GM12864 (cell line): ENCODE data around the gene JMJD7.

ENCODE experiments used
- DNase-seq: peaks from one replicate; pipeline ENCODE4 v3.0.0-alpha.2; 2011; ENCODE audit warnings: low read depth
- H3K4me3 ChIP-seq: 2 replicates; pipeline ENCODE4 v1.5.1; 2011; ENCODE audit warnings: mild to moderate bottlenecking, low read depth, low read length, control low read depth
- TF ChIP-seq, protein P1 (sequence below): IDR thresholded peaks from 2 replicates; pipeline ENCODE4 v1.5.1; 2011; ENCODE audit warnings: low read depth, mild to moderate bottlenecking, moderate library complexity, low read length, control low read depth, inconsistent platforms; ENCODE audit errors: missing control alignments

The JMJD7 gene

DNA sequence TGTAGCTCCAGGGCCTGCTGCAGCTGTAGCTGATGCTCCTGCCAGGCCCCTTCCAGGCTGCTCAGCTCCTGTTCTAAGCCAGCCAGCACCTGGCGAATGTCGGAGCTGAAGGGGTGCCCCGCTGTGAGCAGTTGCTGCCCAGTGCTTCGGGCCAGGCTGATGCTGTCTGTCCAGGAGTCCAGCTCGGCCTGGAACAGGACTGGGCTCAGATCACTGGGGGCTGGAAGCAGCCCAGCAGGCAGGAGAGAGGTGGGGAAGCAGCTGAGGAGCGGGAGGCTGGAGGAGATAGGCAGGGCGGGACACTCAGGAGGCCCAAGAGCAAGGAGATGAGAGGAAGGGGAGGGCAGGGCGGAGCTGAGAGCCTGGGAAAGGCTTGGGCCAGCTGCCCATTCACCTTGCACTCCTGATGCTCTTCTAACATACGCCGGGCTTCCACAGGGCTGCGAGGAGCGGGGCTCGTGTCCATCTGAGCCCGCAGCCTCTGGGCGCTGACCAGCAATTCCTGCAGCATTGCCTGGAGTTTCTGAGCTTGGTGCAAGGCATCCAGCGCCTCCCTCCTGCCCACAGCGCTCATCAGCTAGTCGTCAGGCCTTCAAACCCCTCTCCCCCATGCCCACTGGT is 34.0 kb downstream of the JMJD7 start:
- no peak overlapping the region for H3K4me3 ChIP-seq
- TF ChIP-seq, protein P1, sequence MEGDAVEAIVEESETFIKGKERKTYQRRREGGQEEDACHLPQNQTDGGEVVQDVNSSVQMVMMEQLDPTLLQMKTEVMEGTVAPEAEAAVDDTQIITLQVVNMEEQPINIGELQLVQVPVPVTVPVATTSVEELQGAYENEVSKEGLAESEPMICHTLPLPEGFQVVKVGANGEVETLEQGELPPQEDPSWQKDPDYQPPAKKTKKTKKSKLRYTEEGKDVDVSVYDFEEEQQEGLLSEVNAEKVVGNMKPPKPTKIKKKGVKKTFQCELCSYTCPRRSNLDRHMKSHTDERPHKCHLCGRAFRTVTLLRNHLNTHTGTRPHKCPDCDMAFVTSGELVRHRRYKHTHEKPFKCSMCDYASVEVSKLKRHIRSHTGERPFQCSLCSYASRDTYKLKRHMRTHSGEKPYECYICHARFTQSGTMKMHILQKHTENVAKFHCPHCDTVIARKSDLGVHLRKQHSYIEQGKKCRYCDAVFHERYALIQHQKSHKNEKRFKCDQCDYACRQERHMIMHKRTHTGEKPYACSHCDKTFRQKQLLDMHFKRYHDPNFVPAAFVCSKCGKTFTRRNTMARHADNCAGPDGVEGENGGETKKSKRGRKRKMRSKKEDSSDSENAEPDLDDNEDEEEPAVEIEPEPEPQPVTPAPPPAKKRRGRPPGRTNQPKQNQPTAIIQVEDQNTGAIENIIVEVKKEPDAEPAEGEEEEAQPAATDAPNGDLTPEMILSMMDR: no peak
- DNase-seq: no peak

DNA sequence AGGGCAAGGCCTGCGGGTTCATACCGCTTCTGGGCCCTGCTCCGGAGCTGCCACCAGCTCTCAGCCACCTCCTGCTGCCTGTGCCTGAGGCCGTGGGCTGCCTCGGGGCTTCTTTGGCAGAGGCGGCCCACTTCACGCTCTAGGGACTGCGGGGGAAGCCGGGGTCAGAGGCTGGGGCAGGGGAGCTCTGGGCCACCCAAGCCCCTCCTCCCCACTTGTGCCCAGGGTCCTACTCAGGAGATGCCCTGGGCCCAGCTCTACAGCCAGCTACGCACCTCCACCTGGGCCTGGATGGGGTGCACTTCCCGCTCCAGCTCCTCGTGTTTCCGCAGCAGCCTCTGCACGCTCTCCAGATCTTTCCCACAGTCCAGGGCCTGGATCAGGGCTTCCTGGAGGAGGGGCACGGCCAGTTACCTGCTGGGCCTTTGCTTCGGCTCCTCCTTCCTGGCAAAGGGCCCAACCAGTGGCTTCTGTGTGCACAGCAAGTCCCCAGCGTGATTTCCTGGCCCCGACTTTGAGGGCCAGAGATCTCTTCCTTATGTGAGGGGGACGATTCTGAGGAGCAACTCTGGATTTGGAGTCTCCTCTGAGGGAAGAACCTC is 34.7 kb downstream of the JMJD7 start:
- TF ChIP-seq, protein P1: no peak
- DNase-seq: no peak
- no peak overlapping the region for H3K4me3 ChIP-seq

DNA sequence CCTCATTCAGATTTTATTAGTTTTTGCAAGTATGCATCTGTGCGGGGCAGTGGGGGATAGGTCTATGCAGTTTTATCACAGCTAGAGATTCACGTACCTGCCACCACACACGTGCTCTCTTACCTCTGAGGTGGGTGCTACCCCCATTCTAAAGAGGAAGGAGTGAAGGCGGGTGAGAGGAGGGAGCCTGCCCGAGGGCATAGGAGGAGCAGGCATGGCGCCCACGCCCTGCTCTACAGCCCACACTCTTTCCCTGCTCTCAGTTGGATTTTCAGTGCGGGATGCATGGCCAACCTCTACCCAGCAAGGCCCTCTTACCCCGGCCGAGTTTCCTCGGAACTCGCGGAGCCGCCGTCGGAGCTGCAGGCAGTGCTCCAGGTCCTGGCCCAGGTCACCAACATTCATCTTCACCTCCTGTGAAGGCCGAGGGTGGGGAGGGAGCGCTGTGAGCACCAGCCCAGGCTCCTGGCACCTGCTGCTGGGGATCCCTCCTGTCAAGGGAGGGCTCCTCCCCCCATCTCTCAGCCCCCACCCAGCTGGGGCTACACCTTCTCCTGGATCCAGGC is 37.7 kb downstream of the JMJD7 start:
- H3K4me3 ChIP-seq: no peak overlapping the region
- no peak for DNase-seq
- TF ChIP-seq, protein P1: no peak

DNA sequence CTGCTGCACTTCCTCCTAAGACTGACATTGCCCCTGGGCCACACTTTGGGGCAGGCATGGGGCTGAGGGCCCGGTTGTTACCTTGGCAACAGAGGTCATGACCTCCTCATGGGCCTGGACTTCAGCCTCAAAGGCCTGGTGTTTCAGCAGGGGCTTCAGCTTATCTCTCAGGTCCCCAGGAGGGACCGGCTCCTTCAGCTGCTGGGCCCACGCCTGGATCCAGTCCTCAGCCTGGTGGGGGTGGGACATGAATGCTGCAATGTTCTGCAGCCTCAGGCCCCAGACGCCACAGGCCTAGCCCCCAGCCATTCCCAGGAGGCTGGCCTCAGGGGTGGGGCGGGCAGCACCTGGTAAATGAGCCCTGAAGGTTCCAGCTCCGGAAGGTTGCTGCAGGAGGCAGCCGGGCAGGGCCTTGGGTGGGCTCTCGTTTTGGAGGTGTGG is 38.4 kb downstream of the JMJD7 start:
- DNase-seq: no peak
- no peak overlapping the region for H3K4me3 ChIP-seq
- TF ChIP-seq, protein P1: no peak

DNA sequence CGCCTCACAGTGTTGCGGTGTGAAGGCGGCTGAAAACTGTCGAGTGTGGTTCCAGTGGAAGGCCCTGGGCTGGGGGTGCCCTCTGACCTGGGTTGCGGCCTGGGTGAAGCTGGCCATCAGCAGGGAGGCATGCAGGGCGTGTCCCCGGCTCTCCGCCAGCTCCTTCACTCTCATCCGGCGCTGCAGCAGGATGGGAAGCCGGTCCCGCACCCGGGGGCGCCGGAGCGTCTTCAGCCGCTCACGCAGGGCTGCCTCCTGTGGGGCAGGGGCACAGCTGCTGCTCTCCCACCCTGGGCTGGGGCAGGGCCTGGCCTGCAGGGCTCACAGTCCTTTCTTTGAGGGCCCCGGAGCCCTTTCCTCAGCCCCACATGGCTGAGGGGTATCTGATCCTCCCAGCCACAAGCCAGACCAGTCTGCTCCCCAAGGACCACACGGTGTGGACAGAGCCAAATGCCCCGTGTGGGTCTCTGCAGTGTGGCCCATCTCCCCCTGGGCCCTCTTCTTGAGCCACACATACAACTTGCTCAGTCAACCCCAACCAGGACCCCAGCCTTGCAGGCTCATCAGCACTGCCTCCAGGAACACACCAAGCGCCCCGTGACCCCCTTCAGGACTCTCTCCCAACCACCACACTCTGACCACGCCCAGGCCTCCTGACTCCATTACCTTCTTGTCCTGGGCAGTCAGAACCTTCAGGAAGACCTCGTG is 39.1 kb downstream of the JMJD7 start:
- no peak overlapping the region for H3K4me3 ChIP-seq
- no peak for DNase-seq
- TF ChIP-seq, protein P1: no peak

DNA sequence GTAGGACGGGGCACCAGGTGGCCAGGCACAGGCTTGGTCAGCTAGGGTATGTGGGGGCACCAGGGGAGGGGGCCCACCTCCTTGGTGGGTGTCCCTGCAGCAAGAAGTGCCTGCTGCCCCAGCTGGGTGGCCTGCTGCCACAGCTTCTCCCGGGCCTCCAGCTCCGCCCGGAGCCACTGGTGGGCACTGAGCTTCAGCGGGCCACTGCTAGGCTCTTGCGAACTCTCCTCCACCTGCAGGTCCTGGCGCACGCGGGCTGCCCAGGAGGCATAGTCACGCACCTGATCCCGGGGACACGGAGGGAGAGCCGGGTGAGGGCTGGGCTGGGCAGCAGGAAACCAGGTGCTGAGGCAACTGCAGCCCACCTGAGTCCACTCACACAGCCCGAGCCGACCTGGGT is 40.4 kb downstream of the JMJD7 start:
- TF ChIP-seq, protein P1: no peak
- no peak overlapping the region for H3K4me3 ChIP-seq
- DNase-seq: no peak
